GM19351 (cell line): ENCODE data around the gene RRP1.

Experiments used
- ATAC-seq: cut with Tn5 transposase; IDR thresholded peaks from one replicate; pipeline ENCODE4 v1.9.1; 2021; ENCODE audit warnings: mild to moderate bottlenecking, moderate library complexity; ENCODE audit not compliant: unreplicated experiment

Gene RRP1

DNA sequence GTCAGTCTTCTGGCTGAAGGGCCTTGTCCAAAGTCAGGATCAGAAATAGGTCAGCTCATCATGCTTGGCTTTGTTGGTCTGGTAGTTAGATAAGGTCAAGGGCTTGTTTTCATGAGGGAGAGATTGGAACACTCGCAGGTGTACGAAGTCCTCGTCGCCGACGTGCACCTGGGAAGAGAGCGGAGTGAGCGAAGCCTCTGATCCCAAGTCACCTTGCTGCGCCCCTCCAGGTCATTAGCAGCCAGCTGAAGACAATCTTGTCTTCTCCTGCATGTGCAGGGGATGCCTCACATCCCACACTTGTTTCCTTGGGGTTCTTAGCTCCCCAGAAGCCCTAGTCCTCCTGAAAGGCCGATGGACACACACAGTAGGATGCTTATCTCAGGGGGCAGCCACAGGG lies 15.2 kb upstream of the RRP1 start:
- no peak for ATAC-seq

DNA sequence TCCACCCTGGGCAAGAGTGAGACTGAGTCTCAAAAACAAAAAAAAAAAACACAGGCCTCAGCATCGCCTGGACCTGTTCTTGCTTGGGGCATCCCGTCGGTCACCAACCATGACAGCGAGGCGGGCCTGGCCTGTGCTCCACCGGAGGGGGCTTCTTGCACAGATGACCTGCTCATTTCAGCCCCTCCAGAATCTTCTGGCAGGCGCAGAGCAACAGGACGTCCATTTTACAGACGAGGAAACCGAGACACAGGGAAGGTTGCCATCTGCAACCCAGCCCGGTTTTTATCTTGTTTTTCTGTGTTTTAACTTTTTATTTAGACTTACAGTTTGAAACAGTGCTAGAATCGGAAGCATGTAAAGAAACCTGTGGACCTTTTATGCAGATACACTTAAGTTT lies 14.2 kb upstream of the RRP1 start:
- no peak for ATAC-seq

DNA sequence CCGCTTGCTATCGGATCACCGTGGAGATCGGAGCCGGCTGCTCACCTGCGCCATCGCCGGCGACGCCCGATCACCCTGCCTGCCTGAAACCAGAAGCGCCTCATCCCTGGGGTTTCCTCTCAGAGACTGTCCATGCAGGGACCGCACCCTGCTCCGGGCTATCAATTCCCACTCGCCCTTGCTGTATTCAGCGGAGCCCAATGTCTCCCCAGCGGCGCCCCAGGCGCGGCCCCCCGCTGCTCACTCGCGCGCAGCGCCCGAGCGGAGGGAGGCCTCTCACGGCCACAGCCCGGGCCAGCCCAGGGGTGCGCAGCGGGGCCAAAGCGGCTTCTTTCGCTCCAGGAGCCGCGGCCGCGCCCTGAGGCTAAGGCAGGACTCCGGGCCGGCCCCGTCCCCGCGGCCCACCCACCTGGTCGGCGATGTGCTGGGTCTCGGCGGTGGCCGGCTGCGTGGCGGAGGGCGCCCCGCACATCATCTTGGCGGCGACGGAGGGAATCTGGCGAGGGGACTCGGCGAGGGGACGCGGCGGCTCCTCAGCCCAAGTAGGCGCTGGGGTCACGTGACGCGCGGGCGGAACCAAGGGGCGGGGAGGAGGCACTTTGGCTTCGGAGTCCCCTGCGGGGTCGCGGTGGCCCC lies 13.5 kb upstream of the RRP1 start, which contains the start of gene CSTB:
CSTB (minus strand) TSS at position 514 of the 636 bp plus-strand sequence; CDS start at position 475, 39 bp downstream.
- ATAC-seq = peak; percentile 62

DNA sequence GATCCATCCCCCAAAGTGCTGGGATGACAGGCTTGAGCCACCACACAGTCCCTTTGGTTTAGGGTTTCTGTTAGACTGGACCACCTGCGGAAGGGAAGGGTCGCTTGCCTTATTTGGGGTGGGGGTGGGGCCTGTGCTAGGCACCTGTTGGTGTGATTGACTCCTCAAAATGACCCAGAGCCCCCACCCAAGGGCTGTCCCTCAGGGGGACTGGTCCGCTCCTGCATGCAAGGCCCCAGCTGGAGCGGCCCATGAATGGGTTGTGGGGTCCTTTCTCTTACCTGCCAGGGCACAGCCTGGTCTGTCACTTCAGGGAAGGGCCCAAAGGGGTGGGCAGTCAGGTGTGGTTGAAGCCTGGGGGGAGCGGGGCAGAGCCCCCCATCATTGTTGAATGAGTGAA lies 11.4 kb upstream of the RRP1 start:
- no peak for ATAC-seq

GRCh38 chr21:43778469-43779335 lies 10.7 kb upstream of the RRP1 start:
- no peak for ATAC-seq

DNA sequence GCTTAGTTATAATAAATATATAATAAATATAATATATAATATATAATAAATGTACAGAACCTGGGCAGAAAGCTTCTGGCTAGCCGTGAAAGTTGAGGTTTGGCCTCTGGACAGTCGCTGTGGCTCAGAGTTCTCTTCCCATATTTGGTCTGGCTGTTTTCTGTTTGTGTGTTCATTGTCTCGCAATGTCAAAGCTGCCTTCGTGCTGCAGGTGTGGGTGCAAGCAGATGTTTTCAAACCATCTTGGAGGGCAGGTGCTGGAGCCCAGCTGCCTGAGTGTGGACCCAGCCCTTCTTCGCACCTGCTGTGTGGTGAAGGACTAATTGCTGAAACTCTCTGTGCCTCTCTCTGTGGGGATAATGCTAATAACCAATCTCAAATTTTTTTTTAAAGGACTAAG lies 9.7 kb upstream of the RRP1 start:
- no peak for ATAC-seq

DNA sequence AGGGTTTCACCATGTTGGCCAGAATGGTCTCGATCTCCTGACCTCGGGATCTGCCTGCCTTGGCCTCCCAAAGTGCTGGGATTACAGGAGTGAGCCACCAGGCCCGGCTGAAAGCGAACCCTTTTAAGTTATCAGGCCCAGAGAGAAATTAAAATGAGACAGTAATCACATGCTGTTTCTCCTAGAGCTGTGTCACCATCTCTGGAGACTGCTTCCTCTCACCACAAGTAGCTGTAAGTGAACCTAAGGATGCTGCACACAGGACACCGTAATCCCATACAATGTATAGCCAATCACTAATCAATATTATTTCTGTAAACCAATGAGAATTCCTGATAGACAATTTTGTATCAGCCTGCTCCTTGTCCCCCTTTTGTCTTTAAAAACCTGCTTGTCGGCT lies 7.5 kb upstream of the RRP1 start:
- no peak for ATAC-seq

GRCh38 chr21:43782431-43783097 lies 6.8 kb upstream of the RRP1 start:
- ATAC-seq = no peak

DNA sequence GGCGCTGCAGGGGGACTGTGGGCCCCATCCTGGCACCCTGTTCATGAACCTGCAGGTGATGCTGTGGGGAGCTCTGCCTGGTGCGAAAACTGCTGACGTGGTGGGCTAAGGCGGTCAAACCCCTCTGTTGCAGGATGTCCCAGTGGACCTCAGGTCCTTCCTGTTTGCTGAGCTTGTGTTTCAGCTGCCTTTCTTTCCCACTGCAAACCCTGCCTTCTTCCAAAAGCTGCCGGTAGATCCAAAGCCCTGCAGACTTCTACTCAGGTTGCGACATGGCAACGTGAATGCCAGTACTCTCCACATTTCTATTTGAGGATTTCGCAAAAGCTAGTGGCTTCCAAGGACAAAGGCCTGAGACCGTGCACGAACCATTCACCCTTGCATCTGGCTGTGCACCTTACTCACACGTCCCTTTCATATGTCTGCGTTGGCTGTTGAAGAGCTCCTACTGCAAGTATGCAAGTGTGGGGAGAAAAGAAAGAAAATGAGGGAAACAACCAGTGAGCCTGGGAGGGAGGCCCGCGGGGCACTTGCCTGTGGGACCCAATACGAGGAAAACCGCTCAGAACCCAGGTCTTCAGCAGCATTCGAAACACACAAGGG lies 6.2 kb upstream of the RRP1 start:
- ATAC-seq = no peak

GRCh38 chr21:43785134-43785533 lies 4.2 kb upstream of the RRP1 start:
- no peak for ATAC-seq

DNA sequence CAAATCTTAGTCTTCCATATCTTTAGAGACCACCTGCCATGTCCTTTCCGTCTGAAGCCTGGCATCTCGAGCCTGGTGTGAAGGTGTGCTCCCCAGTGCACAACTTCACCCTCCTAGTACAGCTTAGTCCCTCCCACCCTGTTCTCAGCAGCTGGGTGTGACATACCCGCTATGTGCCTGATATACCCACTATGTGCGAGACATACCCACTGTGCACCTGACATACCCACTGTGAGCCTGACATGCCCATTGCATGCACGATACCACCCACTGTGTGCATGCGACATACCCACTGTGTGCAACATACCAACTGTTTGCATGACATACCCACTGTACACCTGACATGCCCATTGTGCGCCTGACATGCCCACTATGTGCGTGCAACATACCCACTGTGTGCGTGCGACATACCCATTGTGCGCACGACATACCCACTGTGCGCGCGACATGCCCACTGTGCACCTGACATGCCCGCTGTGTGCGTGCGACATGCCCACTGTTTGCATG lies 3.0 kb upstream of the RRP1 start:
- ATAC-seq = no peak

DNA sequence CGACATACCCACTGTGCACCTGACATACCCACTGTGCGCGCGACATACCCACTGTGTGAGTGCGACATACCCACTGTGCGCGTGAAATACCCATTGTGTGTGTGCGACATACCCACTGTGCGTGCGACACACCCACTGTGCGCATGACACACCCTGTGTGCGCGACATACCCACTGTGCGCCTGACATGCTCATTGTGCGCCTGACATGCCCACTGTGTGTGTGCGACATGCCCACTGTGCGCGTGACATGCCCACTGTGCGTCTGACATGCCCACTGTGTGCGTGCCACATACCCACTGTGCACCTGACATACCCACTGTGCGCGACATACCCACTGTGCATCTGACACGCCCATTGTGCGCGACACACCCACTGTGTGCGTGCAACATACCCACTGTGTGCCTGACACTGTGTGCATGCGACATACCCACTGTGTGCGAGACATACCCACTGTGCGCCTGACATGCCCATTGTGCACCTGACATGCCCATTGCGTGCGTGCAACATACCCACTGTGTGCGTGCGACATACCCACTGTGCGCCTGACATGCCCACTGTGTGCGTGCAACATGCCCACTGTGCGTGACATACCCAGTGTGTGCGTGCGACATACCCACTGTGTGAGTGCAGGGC lies 2.5 kb upstream of the RRP1 start:
- ATAC-seq = no peak

- no peak for ATAC-seq
These were observed 690 bp downstream of the RRP1 start for GRCh38 chr21:43790010-43790524.

DNA sequence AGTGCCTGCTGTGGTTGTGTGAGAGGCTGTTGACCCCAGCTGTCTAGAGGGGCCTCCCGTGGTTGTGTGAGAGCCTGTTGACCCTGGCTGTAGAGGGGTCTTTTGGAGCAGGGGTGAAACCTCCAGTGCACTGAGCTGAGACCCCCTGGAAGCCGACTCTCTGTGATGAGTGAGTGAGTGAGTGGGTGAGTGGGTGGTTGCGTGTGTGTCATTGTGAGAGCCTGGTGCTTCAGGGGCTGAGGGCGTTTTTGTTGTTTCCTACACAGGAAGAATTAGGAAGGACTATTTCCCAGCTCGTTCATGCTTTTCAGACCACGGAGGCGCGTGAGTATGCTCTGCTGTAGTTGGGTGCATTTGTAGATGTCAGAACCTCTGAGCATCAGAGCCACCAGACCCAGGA lies 3.0 kb downstream of the RRP1 start:
- no peak for ATAC-seq

GRCh38 chr21:43793243-43793642 lies 3.9 kb downstream of the RRP1 start:
- no peak for ATAC-seq

GRCh38 chr21:43794311-43794710 lies 4.9 kb downstream of the RRP1 start:
- ATAC-seq = no peak

DNA sequence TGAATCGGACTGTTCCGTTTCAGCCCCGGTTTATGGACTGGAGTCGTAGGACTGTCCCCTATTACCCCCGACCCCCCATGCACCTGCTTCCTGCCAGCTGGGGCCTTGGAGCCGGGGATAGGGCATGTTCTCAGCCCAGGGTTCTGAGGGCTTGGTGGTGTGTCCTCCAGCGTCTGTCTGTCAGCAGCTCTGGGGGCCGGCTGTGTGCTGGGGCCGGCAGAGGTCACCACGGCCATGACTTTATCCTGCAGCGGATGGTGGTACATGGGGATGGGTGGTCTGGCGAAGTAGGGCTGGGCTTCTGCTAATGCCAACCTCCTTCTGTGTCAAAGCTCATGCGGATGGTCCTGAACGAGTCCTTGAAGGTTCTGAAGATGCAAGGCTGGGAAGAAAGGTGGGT lies 5.5 kb downstream of the RRP1 start:
- no peak for ATAC-seq

DNA sequence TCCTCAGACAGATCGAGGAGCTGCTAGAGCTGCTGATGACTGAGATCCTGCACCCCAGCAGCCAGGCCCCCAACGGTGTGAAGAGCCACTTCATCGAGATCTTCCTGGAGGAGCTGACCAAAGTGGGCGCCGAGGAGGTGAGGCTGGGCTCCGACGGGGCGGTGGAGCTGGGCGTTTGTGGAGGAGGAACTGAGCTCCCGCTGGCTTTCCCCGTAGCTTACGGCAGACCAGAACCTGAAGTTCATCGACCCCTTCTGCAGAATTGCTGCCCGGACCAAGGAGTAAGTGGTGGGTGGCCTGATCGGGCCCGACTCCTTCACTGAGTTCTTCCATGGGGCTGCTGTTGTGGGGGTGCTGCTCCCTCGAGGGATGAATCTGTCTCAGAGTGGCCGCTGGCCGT lies 8.0 kb downstream of the RRP1 start:
- no peak for ATAC-seq

GRCh38 chr21:43797925-43798715 lies 8.7 kb downstream of the RRP1 start:
- ATAC-seq = no peak
